HEK293T (cell line): Measurements from ENCODE around the gene CCDC86.

Source experiments
- CTCF ChIA-PET: fragments of 350-600 bp; formaldehyde crosslinking; extraction: SDS; loops from one replicate; lab custom pipeline; 2021; ENCODE audit warnings: antibody characterized with exemption, inconsistent platforms; lab: Yijun Ruan, JAX
- POLR2A ChIA-PET: fragments of 350-600 bp; formaldehyde crosslinking; extraction: SDS; loops from one replicate; lab custom pipeline; 2020; ENCODE audit warnings: antibody characterized with exemption, inconsistent platforms; lab: Yijun Ruan, JAX
- DNase-seq: peaks from one replicate; pipeline ENCODE4 v3.0.0; 2012; ENCODE audit warnings: mixed read lengths; ENCODE audit errors: extremely low spot score
- ARNT ChIP-seq: fragments of 450-650 bp; IDR thresholded peaks from 2 replicates; pipeline ENCODE4 v1.6.1; 2017; ENCODE audit warnings: mild to moderate bottlenecking
- BHLHE40 ChIP-seq: fragments of 450-650 bp; IDR thresholded peaks from 2 replicates; pipeline ENCODE4 v1.6.1; 2016; ENCODE audit warnings: mild to moderate bottlenecking, moderate library complexity, borderline replicate concordance
- CTBP1 ChIP-seq: fragments of 450-650 bp; IDR thresholded peaks from 2 replicates; pipeline ENCODE4 v1.6.1; 2016; ENCODE audit warnings: borderline replicate concordance
- ELF4 ChIP-seq: fragments of 450-650 bp; IDR thresholded peaks from 2 replicates; pipeline ENCODE4 v1.6.1; 2017; ENCODE audit warnings: antibody characterized with exemption
- FOXA1 ChIP-seq: fragments of 450-650 bp; IDR thresholded peaks from 2 replicates; pipeline ENCODE4 v1.6.1; 2016; ENCODE audit warnings: mild to moderate bottlenecking
- FOXK2 ChIP-seq: fragments of 450-650 bp; IDR thresholded peaks from 2 replicates; pipeline ENCODE4 v1.6.1; 2016; ENCODE audit warnings: mild to moderate bottlenecking
- FOXM1 ChIP-seq: fragments of 450-650 bp; IDR thresholded peaks from 2 replicates; pipeline ENCODE4 v1.6.1; 2017; ENCODE audit warnings: mild to moderate bottlenecking, borderline replicate concordance
- HDGF ChIP-seq: fragments of 450-650 bp; IDR thresholded peaks from 2 replicates; pipeline ENCODE4 v1.6.1; 2017; ENCODE audit warnings: antibody characterized with exemption, borderline replicate concordance
- L3MBTL2 ChIP-seq: fragments of 450-650 bp; conservative IDR thresholded peaks from 2 replicates; pipeline ENCODE4 v1.6.1; 2016; ENCODE audit warnings: mild to moderate bottlenecking
- LEF1 ChIP-seq: fragments of 450-650 bp; IDR thresholded peaks from 2 replicates; pipeline ENCODE4 v1.6.1; 2017; ENCODE audit warnings: mild to moderate bottlenecking, borderline replicate concordance
- NFRKB ChIP-seq: fragments of 450-650 bp; IDR thresholded peaks from 2 replicates; pipeline ENCODE4 v1.6.1; 2016; ENCODE audit warnings: mild to moderate bottlenecking, moderate library complexity
- PKNOX1 ChIP-seq: fragments of 450-650 bp; IDR thresholded peaks from 2 replicates; pipeline ENCODE4 v1.6.1; 2016
- SP1 ChIP-seq: fragments of 450-650 bp; IDR thresholded peaks from 2 replicates; pipeline ENCODE4 v1.6.1; 2017
- SUZ12 ChIP-seq: fragments of 450-650 bp; IDR thresholded peaks from 2 replicates; pipeline ENCODE4 v1.6.1; 2016; ENCODE audit warnings: mild to moderate bottlenecking
- TARDBP ChIP-seq: fragments of 450-650 bp; IDR thresholded peaks from 2 replicates; pipeline ENCODE4 v1.6.1; 2016
- ZNF384 ChIP-seq: fragments of 450-650 bp; IDR thresholded peaks from 2 replicates; pipeline ENCODE4 v1.6.1; 2016

Gene CCDC86

GRCh38 chr11:60854140-60854846 lies 12.4 kb downstream of the CCDC86 start:
- TF ChIP-seq HDGF, result no peak
- TF ChIP-seq NFRKB, result no peak
- TF ChIP-seq TARDBP, result no peak
- TF ChIP-seq FOXM1, result no peak
- TF ChIP-seq PKNOX1, result no peak
- TF ChIP-seq SUZ12, result no peak
- CTCF ChIA-PET, result no interaction called here
- POLR2A ChIA-PET, result no interaction called here
- DNase-seq, result no peak

- POLR2A ChIA-PET, result no interaction called here
- no peak for DNase-seq
- CTCF ChIA-PET, result no interaction called here
- TF ChIP-seq PKNOX1, result no peak
These were observed 13.2 kb downstream of the CCDC86 start for GRCh38 chr11:60854847-60855725.

- TF ChIP-seq FOXA1 (no peak), ARNT (no peak), HDGF (no peak), NFRKB (no peak)
- ChIA-PET CTCF (no interaction called here), POLR2A (interaction anchor here (1.3 kb wide), 1 partner anchor 58 kb away, joined by 3 read pairs; the partner anchor contains the start of gene TMEM109)
- DNase-seq, result no peak
These were observed 14.1 kb downstream of the CCDC86 start, which contains the start of gene PTGDR2 for GRCh38 chr11:60855726-60856633. Gene PTGDR2, minus strand, starts transcription at chr11:60855950. Its CDS starts 2,228 bp downstream, at chr11:60853722.

- ChIA-PET POLR2A (no interaction called here), CTCF (interaction anchor here (1.3 kb wide), 1 partner anchor 42 kb away, joined by 3 read pairs; no protein-coding TSS in a partner anchor)
- DNase-seq, result no peak
- TF ChIP-seq CTBP1 (no peak), LEF1 (no peak), BHLHE40 (no peak), TARDBP (no peak), FOXM1 (no peak), SP1 (no peak), FOXA1 (no peak), ZNF384 (no peak), FOXK2 (no peak), L3MBTL2 (no peak), NFRKB (no peak), ARNT (no peak)
These were observed 15.7 kb downstream of the CCDC86 start for GRCh38 chr11:60857378-60858232.

GRCh38 chr11:60858236-60858635 lies 16.3 kb downstream of the CCDC86 start:
- ChIA-PET CTCF (interaction anchor here (1.3 kb wide), 1 partner anchor 41 kb away, joined by 3 read pairs; no protein-coding TSS in a partner anchor), POLR2A (no interaction called here)
- TF ChIP-seq TARDBP (no peak), SP1 (no peak), CTBP1 (no peak), NFRKB (no peak), FOXM1 (no peak), LEF1 (no peak), SUZ12 (no peak), BHLHE40 (no peak), FOXA1 (no peak), L3MBTL2 (no peak), ZNF384 (no peak), ARNT (no peak), PKNOX1 (no peak), FOXK2 (no peak), ELF4 (no peak)
- no peak for DNase-seq
